T-helper 17 cell (primary cell): ENCODE measurements around the gene B3GAT2. TPM values are rescaled to one million over a fixed set of nuclear protein-coding genes. Genes with fewer than 3 reads are reported as not detected.

Experiments used
- ATAC-seq: fragments of 150-1000 bp; cut with Tn5 transposase; 2 replicates; pipeline ENCODE4 v1.10.0; 2021; ENCODE audit warnings: mild to moderate bottlenecking, moderate library complexity
- DNase-seq, 3 donors: peaks; one replicate each; pipeline versions ENCODE4 v3.0.0 to v3.0.0-alpha.2; 2020 to 2021
- H3K9me3 ChIP-seq: one replicate; pipeline ENCODE4 v1.7.0; 2013; ENCODE audit warnings: low read length, mild to moderate bottlenecking; ENCODE audit not compliant: control insufficient read depth, poor library complexity, severe bottlenecking
- H3K27ac Mint-ChIP-seq: one replicate; pipeline ENCODE4 v1.8.0; 2022; ENCODE audit warnings: mild to moderate bottlenecking, moderate library complexity, mixed read lengths
- H3K27me3 Mint-ChIP-seq: one replicate; pipeline ENCODE4 v1.8.0; 2022; ENCODE audit warnings: mixed read lengths
- H3K36me3 Mint-ChIP-seq: one replicate; pipeline ENCODE4 v1.8.0; 2022; ENCODE audit warnings: low read depth, mixed read lengths
- H3K4me1 Mint-ChIP-seq: one replicate; pipeline ENCODE4 v1.8.0; 2022; ENCODE audit warnings: mild to moderate bottlenecking, mixed read lengths
- H3K4me3 Mint-ChIP-seq: one replicate; pipeline ENCODE4 v1.8.0; 2022; ENCODE audit warnings: mild to moderate bottlenecking, moderate library complexity, mixed read lengths
- total RNA-seq, 4 donors: library from RNA in 2 of 4; stranded (reverse) in 2 of 4; gene quantifications; one replicate each; pipeline ENCODE4 v1.2.3 and lab custom pipeline; 2022 to 2026

Gene B3GAT2
- total RNA-seq, 2 donors from 2014 or later, result not detected

GRCh38 chr6:70847106-70848084 lies 109.5 kb downstream of the B3GAT2 start:
- H3K4me1 Mint-ChIP-seq, result peaks cover 19% of the 10 kb centered on the region
- no peak for ATAC-seq
- no peak for DNase-seq
- H3K27ac Mint-ChIP-seq, result no peak overlapping the region
- H3K4me3 Mint-ChIP-seq, result peak overlapping the region; percentile 8
- no peaks in the 10 kb centered on the region for H3K27me3 Mint-ChIP-seq
- peaks cover 6% of the 10 kb centered on the region for H3K36me3 Mint-ChIP-seq
- no peaks in the 10 kb centered on the region for H3K9me3 ChIP-seq

GRCh38 chr6:70846207-70846835 lies 110.5 kb downstream of the B3GAT2 start:
- H3K27me3 Mint-ChIP-seq, result no peaks in the 10 kb centered on the region
- no peaks in the 10 kb centered on the region for H3K9me3 ChIP-seq
- no peak for DNase-seq
- no peak overlapping the region for H3K4me3 Mint-ChIP-seq
- no peak for ATAC-seq
- H3K4me1 Mint-ChIP-seq, result peaks cover 19% of the 10 kb centered on the region
- H3K36me3 Mint-ChIP-seq, result peaks cover 9% of the 10 kb centered on the region
- no peak overlapping the region for H3K27ac Mint-ChIP-seq

- Mint-ChIP-seq H3K4me1 (peaks cover 21% of the 10 kb centered on the region), H3K27me3 (no peaks in the 10 kb centered on the region), H3K4me3 (no peak overlapping the region), H3K27ac (no peak overlapping the region), H3K36me3 (peaks cover 10% of the 10 kb centered on the region)
- ATAC-seq, result no peak
- no peak for DNase-seq
- no peaks in the 10 kb centered on the region for H3K9me3 ChIP-seq
Observed at GRCh38 chr6:70844301-70844700, 112.6 kb downstream of the B3GAT2 start.

- peaks cover 13% of the 10 kb centered on the region for H3K36me3 Mint-ChIP-seq
Observed at GRCh38 chr6:70843328-70843918, 113.4 kb downstream of the B3GAT2 start.

GRCh38 chr6:70842541-70842940 lies 114.3 kb downstream of the B3GAT2 start:
- no peaks in the 10 kb centered on the region for H3K9me3 ChIP-seq
- no peak for ATAC-seq
- Mint-ChIP-seq H3K4me1 (peaks cover 25% of the 10 kb centered on the region), H3K27me3 (no peaks in the 10 kb centered on the region), H3K36me3 (peaks cover 13% of the 10 kb centered on the region), H3K27ac (no peak overlapping the region), H3K4me3 (no peak overlapping the region)
- no peak for DNase-seq

More at GRCh38 chr6:70843328-70843918, 113.4 kb downstream of the B3GAT2 start:
- no peak overlapping the region for H3K4me3 Mint-ChIP-seq
- no peaks in the 10 kb centered on the region for H3K27me3 Mint-ChIP-seq
- ATAC-seq (no peak), DNase-seq (no peak)
- H3K4me1 Mint-ChIP-seq, result peaks cover 27% of the 10 kb centered on the region
- peak overlapping the region; percentile 66 for H3K27ac Mint-ChIP-seq
- no peaks in the 10 kb centered on the region for H3K9me3 ChIP-seq

GRCh38 chr6:70841112-70841511 lies 115.7 kb downstream of the B3GAT2 start:
- DNase-seq, result no peak
- Mint-ChIP-seq H3K4me3 (no peak overlapping the region), H3K36me3 (peaks cover 13% of the 10 kb centered on the region), H3K27me3 (no peaks in the 10 kb centered on the region), H3K4me1 (peaks cover 19% of the 10 kb centered on the region), H3K27ac (no peak overlapping the region)
- H3K9me3 ChIP-seq, result no peaks in the 10 kb centered on the region
- ATAC-seq, result no peak

GRCh38 chr6:70839286-70840266 lies 117.3 kb downstream of the B3GAT2 start:
- no peaks in the 10 kb centered on the region for H3K9me3 ChIP-seq
- DNase-seq (no peak), ATAC-seq (no peak)
- no peaks in the 10 kb centered on the region for H3K27me3 Mint-ChIP-seq
- peaks cover 8% of the 10 kb centered on the region for H3K36me3 Mint-ChIP-seq
- H3K27ac Mint-ChIP-seq, result no peak overlapping the region
- peaks cover 14% of the 10 kb centered on the region for H3K4me1 Mint-ChIP-seq
- H3K4me3 Mint-ChIP-seq, result no peak overlapping the region

GRCh38 chr6:70838907-70839285 lies 118.0 kb downstream of the B3GAT2 start:
- H3K27ac Mint-ChIP-seq, result no peak overlapping the region
- no peaks in the 10 kb centered on the region for H3K27me3 Mint-ChIP-seq
- no peak for ATAC-seq
- peaks cover 8% of the 10 kb centered on the region for H3K36me3 Mint-ChIP-seq
- no peaks in the 10 kb centered on the region for H3K9me3 ChIP-seq
- H3K4me3 Mint-ChIP-seq, result no peak overlapping the region
- peaks cover 14% of the 10 kb centered on the region for H3K4me1 Mint-ChIP-seq
- no peak for DNase-seq

GRCh38 chr6:70834520-70834919 lies 122.3 kb downstream of the B3GAT2 start:
- H3K9me3 ChIP-seq, result no peaks in the 10 kb centered on the region
- H3K27me3 Mint-ChIP-seq, result no peaks in the 10 kb centered on the region
- H3K4me1 Mint-ChIP-seq, result peaks cover 11% of the 10 kb centered on the region
- DNase-seq, result no peak
- no peak for ATAC-seq
- no peak overlapping the region for H3K4me3 Mint-ChIP-seq
- H3K36me3 Mint-ChIP-seq, result peaks cover 6% of the 10 kb centered on the region
- H3K27ac Mint-ChIP-seq, result no peak overlapping the region

GRCh38 chr6:70831427-70831826 lies 125.4 kb downstream of the B3GAT2 start:
- ATAC-seq (no peak), DNase-seq (no peak)
- Mint-ChIP-seq H3K36me3 (no peaks in the 10 kb centered on the region), H3K4me3 (no peak overlapping the region), H3K27ac (no peak overlapping the region), H3K27me3 (no peaks in the 10 kb centered on the region), H3K4me1 (peaks cover 4% of the 10 kb centered on the region)
- H3K9me3 ChIP-seq, result no peaks in the 10 kb centered on the region

- H3K9me3 ChIP-seq, result no peaks in the 10 kb centered on the region
- no peak for DNase-seq
- H3K36me3 Mint-ChIP-seq, result peaks cover 5% of the 10 kb centered on the region
- H3K4me1 Mint-ChIP-seq, result no peaks in the 10 kb centered on the region
- no peak for ATAC-seq
- no peak overlapping the region for H3K27ac Mint-ChIP-seq
- no peak overlapping the region for H3K4me3 Mint-ChIP-seq
- no peaks in the 10 kb centered on the region for H3K27me3 Mint-ChIP-seq
Observed at GRCh38 chr6:70823651-70824050, 133.2 kb downstream of the B3GAT2 start.

- no peak for ATAC-seq
Observed at GRCh38 chr6:70821751-70822150, 135.1 kb downstream of the B3GAT2 start.

More at GRCh38 chr6:70821751-70822150, 135.1 kb downstream of the B3GAT2 start:
- peaks cover 5% of the 10 kb centered on the region for H3K36me3 Mint-ChIP-seq
- no peak overlapping the region for H3K4me3 Mint-ChIP-seq
- peaks cover 2% of the 10 kb centered on the region for H3K4me1 Mint-ChIP-seq
- no peaks in the 10 kb centered on the region for H3K9me3 ChIP-seq
- H3K27me3 Mint-ChIP-seq, result no peaks in the 10 kb centered on the region
- DNase-seq, result no peak
- no peak overlapping the region for H3K27ac Mint-ChIP-seq
